Coronary artery (tissue), 2 donors: ENCODE measurements around the gene XIRP2.

Experiments
- DNase-seq: peaks from one replicate; pipeline ENCODE4 v3.0.0-alpha.2; 2017; ENCODE audit warnings: low spot score
- H3K27ac ChIP-seq, 2 donors: fragments of 200-600 bp; sonication (generic); one replicate each; pipeline ENCODE4 v1.5.1; 2016 to 2019
- H3K4me3 ChIP-seq: fragments of 200-600 bp; sonication (generic); 2 replicates; pipeline ENCODE4 v1.5.1; 2016; ENCODE audit warnings: mild to moderate bottlenecking, moderate library complexity
- CTCF ChIP-seq: fragments of 200-600 bp; sonication (generic); IDR thresholded peaks from one replicate; pipeline ENCODE4 v1.5.1; 2019; ENCODE audit warnings: antibody characterized with exemption

The XIRP2 gene

GRCh38 chr2:166899676-166900075 lies 11.4 kb downstream of the XIRP2 start:
- no peak for TF ChIP-seq CTCF
- Histone ChIP-seq H3K4me3 (no peak overlapping the region), H3K27ac (no peak overlapping the region)
- DNase-seq = no peak

GRCh38 chr2:166900700-166901099 lies 12.4 kb downstream of the XIRP2 start:
- Histone ChIP-seq H3K4me3 (no peak overlapping the region), H3K27ac (no peak overlapping the region)
- TF ChIP-seq CTCF = no peak
- DNase-seq = no peak

- Histone ChIP-seq H3K27ac (no peak overlapping the region), H3K4me3 (no peak overlapping the region)
- TF ChIP-seq CTCF = no peak
- no peak for DNase-seq
These were observed 13.1 kb downstream of the XIRP2 start for GRCh38 chr2:166901336-166901735.

- H3K27ac ChIP-seq = no peak overlapping the region
- DNase-seq = no peak
- H3K4me3 ChIP-seq = no peak overlapping the region
- TF ChIP-seq CTCF = no peak
These were observed 28.7 kb downstream of the XIRP2 start for GRCh38 chr2:166916987-166917386.

- no peak for TF ChIP-seq CTCF
- no peak overlapping the region for H3K4me3 ChIP-seq
- H3K27ac ChIP-seq = no peak overlapping the region
- DNase-seq = no peak
These were observed 29.1 kb downstream of the XIRP2 start for GRCh38 chr2:166917415-166917814.

GRCh38 chr2:166921261-166921896 lies 33.1 kb downstream of the XIRP2 start:
- no peak overlapping the region for H3K27ac ChIP-seq
- no peak for DNase-seq
- H3K4me3 ChIP-seq = no peak overlapping the region
- no peak for TF ChIP-seq CTCF

- no peak overlapping the region for H3K4me3 ChIP-seq
- H3K27ac ChIP-seq = no peak overlapping the region
- no peak for DNase-seq
- no peak for TF ChIP-seq CTCF
These were observed 36.7 kb downstream of the XIRP2 start for GRCh38 chr2:166924967-166925366.
